MCF 10A (cell line): Measurements from ENCODE around the gene PELO. TPM values are rescaled to one million over a fixed set of nuclear protein-coding genes. Genes with fewer than 3 reads are reported as not detected.
"Not testable (repeated sequence)": the region's sequence is repeated elsewhere in the genome, so short reads cannot be mapped to it uniquely, and the experiment has no call there.

Source experiments
- BruUV-seq: library from RNA; stranded (reverse); fragments of 400-500 nt; replicated peaks from 2 replicates; lab custom pipeline; 2021; lab: Mats Ljungman, UMichigan
- CTCF ChIA-PET: fragments of 300-600 bp; sonication (Branson Sonifier 250); formaldehyde crosslinking; extraction: SDS; loops from one replicate; lab custom pipeline; 2021; ENCODE audit warnings: antibody characterized with exemption, inconsistent platforms; lab: Yijun Ruan, JAX
- POLR2A ChIA-PET: fragments of 300-600, 350-650 bp; sonication (Branson Sonifier 250); formaldehyde crosslinking; extraction: SDS; loops from one replicate; lab custom pipeline; 2020; ENCODE audit warnings: antibody characterized with exemption, inconsistent platforms; lab: Yijun Ruan, JAX
- DNase-seq: peaks from one replicate; pipeline ENCODE4 v3.0.0-alpha.2; 2018; ENCODE audit not compliant: unreplicated experiment
- H3K27ac Mint-ChIP-seq: one replicate; pipeline ENCODE4 v1.8.0; 2022; ENCODE audit warnings: mild to moderate bottlenecking, low read depth, mixed read lengths; ENCODE audit not compliant: unreplicated experiment
- H3K27me3 Mint-ChIP-seq: one replicate; pipeline ENCODE4 v1.8.0; 2022; ENCODE audit warnings: mixed read lengths; ENCODE audit not compliant: insufficient read depth, unreplicated experiment
- H3K36me3 Mint-ChIP-seq: one replicate; pipeline ENCODE4 v1.8.0; 2022; ENCODE audit warnings: mild to moderate bottlenecking, moderate library complexity, mixed read lengths; ENCODE audit not compliant: insufficient read depth, unreplicated experiment
- H3K4me1 Mint-ChIP-seq: one replicate; pipeline ENCODE4 v1.8.0; 2022; ENCODE audit warnings: mixed read lengths; ENCODE audit not compliant: insufficient read depth, unreplicated experiment
- H3K4me3 Mint-ChIP-seq: one replicate; pipeline ENCODE4 v1.8.0; 2022; ENCODE audit warnings: mild to moderate bottlenecking, moderate library complexity, mixed read lengths; ENCODE audit not compliant: unreplicated experiment
- H3K9me3 Mint-ChIP-seq: one replicate; pipeline ENCODE4 v1.8.0; 2022; ENCODE audit warnings: mixed read lengths; ENCODE audit not compliant: unreplicated experiment
- CTCF ChIP-seq: fragments of 200-600 bp; IDR thresholded peaks from one replicate; pipeline ENCODE4 v1.8.0; 2022; ENCODE audit warnings: antibody characterized with exemption, mild to moderate bottlenecking; ENCODE audit not compliant: unreplicated experiment
- intact Hi-C: fragments of 100-400 bp; cut with micrococcal nuclease; formaldehyde crosslinking; loops from 2 replicates; pipeline ENCODE4 v1.14.1; 2022
- total RNA-seq: library from RNA; stranded (reverse); gene quantifications from 2 replicates; pipeline ENCODE4 v1.2.3, GENCODE V29; 2022

The PELO gene
- total RNA-seq, 1 experiment from 2014 or later, result 22.5 TPM

GRCh38 chr5:52743012-52743411, 44.7 kb upstream of the PELO start:
- Mint-ChIP-seq H3K27me3 (no peaks in the 10 kb centered on the region), H3K4me1 (no peaks in the 10 kb centered on the region), H3K4me3 (no peak overlapping the region), H3K9me3 (no peaks in the 10 kb centered on the region), H3K36me3 (no peaks in the 10 kb centered on the region), H3K27ac (no peak overlapping the region)
- intact Hi-C loops, result no loop called here
- CTCF ChIA-PET, result no interaction called here
- no TSS peak for BruUV-seq
- TF ChIP-seq CTCF, result no peak
- POLR2A ChIA-PET, result no interaction called here
- DNase-seq, result no peak

- H3K27ac Mint-ChIP-seq, result no peak overlapping the region
- H3K36me3 Mint-ChIP-seq, result no peaks in the 10 kb centered on the region
- no peaks in the 10 kb centered on the region for H3K27me3 Mint-ChIP-seq
- DNase-seq, result no peak
- H3K9me3 Mint-ChIP-seq, result no peaks in the 10 kb centered on the region
- H3K4me3 Mint-ChIP-seq, result no peak overlapping the region
- H3K4me1 Mint-ChIP-seq, result no peaks in the 10 kb centered on the region
- no TSS peak for BruUV-seq
- ChIA-PET CTCF (no interaction called here), POLR2A (interaction anchor here (0.6 kb wide), 1 partner anchor 55 kb away, joined by 3 read pairs; no protein-coding TSS in a partner anchor)
- TF ChIP-seq CTCF, result no peak
- intact Hi-C loops, result no loop called here
Measured at GRCh38 chr5:52743529-52743928, 44.2 kb upstream of the PELO start.

- Mint-ChIP-seq H3K4me3 (no peak overlapping the region), H3K9me3 (no peaks in the 10 kb centered on the region), H3K4me1 (no peaks in the 10 kb centered on the region), H3K27ac (no peak overlapping the region), H3K27me3 (no peaks in the 10 kb centered on the region), H3K36me3 (no peaks in the 10 kb centered on the region)
- ChIA-PET CTCF (no interaction called here), POLR2A (interaction anchor here (0.6 kb wide), 1 partner anchor 55 kb away, joined by 3 read pairs; no protein-coding TSS in a partner anchor)
- intact Hi-C loops, result no loop called here
- DNase-seq, result no peak
- no TSS peak for BruUV-seq
- no peak for TF ChIP-seq CTCF
Measured at GRCh38 chr5:52743970-52744369, 43.7 kb upstream of the PELO start.

GRCh38 chr5:52744867-52745458, 42.8 kb upstream of the PELO start:
- H3K27me3 Mint-ChIP-seq, H3K9me3 Mint-ChIP-seq, H3K4me3 Mint-ChIP-seq, POLR2A ChIA-PET, H3K27ac Mint-ChIP-seq, intact Hi-C loops, H3K36me3 Mint-ChIP-seq, DNase-seq, BruUV-seq, H3K4me1 Mint-ChIP-seq: not testable (repeated sequence)
- CTCF ChIA-PET, result interaction anchor here (0.7 to 0.9 kb wide), 2 partner anchors 17 to 23 kb away, joined by 3 read pairs; no protein-coding TSS in a partner anchor
